ENCODE measurements around the gene BNIP1.
"Not testable (repeated sequence)": the region's sequence is repeated elsewhere in the genome, so short reads cannot be mapped to it uniquely, and the experiment has no call there.

- TF ChIP-seq PATZ1 (CRISPR knock-in tag; IDR thresholded peaks at IDR 0.05; ENCODE audit: borderline replicate concordance); RARB (CRISPR knock-in tag; IDR thresholded peaks at IDR 0.05): not testable (repeated sequence)
Observed at GRCh38 chr5:173132166-173132565, 12.2 kb upstream of the BNIP1 start.
